Activated naive CD4-positive, alpha-beta T cell treated with anti-CD3 and anti-CD28 coated beads, Interleukin-2, amount 50 U/mL, for 16 hours (primary cell): Measurements from ENCODE around the gene TFRC.
"Not testable (repeated sequence)": the region's sequence is repeated elsewhere in the genome, so short reads cannot be mapped to it uniquely, and the experiment has no call there.

Experiments used
- DNase-seq: peaks from one replicate; pipeline ENCODE4 v3.0.0-alpha.2; 2020

The TFRC gene

DNA sequence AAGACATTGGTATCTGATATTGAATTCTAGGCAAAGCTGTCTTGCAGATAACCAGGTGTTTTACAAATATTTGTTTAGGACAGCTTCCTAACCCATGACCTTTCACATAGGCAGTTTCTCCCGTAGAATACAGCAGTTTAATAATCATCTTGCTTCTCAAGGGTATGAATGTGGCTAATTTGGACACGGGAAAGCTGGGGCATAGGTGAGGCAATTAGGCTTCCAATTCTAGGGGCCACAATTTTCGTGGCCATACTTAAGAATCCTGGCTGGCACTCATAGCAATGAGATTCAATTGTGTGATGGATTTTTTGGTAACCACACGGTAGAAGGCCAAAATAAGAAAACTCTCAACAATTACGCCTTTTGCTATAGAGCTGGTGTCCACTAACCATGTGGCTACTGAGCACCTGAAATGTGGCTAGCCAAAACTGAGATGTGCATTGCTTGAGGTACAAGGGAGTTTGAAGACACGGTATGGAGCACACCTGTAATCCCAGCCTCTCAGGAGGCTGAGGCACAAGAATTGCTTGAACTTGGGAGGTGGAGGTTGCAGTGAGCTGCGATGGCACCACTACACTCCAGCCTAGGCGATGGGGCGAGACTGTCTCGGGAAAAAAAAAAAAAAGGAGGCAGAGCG is 34.4 kb downstream of the TFRC start:
- no peak for DNase-seq

DNA sequence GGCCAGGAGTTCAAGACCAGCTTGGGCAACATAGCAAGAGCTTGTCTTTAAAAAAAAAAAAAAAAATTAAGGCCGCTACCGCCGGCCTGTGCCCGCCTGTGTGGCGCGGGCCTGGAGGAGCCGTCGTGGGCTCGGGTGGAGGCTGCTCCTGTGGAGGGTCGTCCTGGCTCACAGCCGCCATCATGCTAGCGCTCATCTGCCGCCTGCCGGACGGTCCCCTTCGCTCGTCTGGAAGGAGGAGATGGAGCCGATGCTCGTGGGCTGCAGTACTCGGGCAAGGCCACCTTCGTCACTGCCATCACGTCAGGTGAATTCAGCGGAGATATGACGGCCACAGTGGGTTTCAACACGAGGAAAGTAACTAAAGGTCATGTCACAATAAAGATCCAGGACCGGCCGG is 37.4 kb downstream of the TFRC start:
- DNase-seq: no peak

DNA sequence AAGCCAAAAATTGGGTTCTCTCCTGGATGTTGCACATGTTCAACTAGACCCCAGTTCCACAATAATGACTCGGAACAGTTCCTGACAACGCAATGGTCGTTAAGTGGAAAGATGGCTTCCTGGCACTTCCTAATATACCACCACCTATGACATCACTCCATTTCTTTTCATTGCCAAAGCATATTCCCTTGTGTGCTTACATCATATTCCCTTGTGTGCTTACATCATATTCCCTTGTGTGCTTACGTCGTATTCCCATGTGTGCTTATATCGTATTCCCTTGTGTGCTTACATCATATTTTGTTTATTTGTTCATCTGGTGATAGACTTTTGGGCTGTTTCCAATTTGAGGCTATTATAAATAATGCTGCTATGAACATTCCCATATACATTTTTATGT is 39.2 kb downstream of the TFRC start:
- no peak for DNase-seq

DNA sequence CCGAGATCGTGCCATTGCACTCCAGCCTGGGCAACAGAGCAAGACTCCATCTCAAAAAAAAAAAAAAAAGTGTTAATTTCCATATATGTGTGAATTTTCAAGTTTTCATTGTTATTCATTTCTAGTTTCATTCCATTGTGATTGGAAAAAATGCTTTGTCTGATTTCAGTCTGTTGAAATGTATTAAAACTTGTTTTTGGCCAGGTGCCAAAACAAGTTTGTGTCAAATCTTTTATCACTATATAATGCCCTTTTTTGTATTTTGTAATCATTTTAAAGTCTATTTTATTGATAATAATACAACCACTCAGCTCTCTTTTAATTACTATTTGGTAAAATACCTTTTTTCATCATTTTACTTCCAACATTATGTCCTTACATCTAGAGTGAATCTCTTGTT is 42.5 kb downstream of the TFRC start:
- no peak for DNase-seq

DNA sequence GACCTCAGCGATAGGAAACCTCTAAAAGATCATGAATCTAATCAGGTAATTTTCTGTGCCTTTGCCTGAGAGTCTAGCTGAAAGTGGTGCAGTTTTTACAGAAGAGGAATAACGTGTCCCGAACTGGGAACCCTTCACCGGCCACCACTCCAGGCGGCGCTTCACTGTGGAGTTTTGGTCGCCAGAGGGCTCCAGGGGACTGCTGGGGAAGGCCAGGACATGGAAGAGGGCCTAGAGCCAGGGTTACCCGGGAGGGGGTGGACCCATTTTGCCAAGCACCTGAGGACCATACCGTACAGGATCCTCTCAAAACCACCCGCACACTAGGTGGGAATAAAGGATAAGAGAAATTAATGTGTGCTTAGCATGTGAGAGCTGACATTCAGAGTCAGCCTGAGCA is 55.8 kb downstream of the TFRC start:
- not testable (repeated sequence) for DNase-seq

DNA sequence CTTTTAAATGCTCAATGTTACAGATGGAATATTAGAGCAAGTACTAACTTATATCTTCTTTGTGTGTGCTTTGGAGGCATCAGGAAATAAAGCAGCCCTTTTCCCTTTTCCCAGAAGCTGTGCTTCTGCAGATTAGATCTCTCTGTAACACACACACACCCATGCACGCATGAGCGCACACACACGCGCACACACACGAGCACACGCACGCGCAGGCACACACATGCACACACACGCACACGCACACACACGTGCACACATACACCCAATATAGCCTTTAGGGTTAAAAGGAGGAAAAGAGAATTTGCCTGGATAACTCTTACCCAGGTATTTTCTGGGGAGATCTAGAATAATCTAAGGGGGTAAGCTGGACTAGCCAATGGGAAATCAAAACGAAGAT is 56.9 kb downstream of the TFRC start:
- no peak for DNase-seq

DNA sequence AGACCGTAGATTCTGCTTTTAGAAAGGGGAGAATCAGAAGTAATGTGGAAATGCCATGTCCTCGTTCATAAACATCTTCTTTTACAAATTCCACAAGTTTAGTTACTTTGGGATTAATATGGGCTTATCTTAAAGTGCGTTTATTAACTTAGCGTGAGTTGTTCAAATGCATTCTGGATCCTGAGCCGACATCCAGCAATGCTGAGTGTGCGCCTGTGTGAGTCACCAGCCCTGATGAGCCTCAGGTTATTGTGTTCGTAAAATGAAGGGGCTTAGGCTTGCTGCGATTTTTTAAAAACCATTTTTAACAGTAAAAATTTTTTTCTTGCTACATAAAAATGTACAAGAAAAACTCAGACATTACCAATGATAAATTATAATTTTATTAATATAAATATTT is 57.9 kb downstream of the TFRC start:
- DNase-seq: no peak

DNA sequence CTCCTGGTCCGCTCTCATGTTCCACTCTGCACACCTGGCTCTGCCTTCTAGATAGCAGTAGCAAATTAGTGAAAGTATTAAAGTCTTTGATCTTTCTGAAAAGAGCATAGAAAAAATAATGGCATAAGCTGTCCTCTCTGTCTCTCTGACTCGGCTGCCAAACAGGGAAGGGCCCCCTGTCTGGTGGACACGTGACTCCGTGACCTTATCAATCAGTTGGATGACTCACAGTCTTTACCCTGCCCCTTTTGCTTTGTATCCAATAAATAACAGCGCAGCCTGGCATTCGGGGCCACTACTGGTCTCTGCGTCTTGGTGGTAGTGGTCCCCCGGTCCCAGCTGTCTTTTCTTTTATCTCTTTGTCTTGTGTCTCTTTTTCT is 59.4 kb downstream of the TFRC start:
- not testable (repeated sequence) for DNase-seq

DNA sequence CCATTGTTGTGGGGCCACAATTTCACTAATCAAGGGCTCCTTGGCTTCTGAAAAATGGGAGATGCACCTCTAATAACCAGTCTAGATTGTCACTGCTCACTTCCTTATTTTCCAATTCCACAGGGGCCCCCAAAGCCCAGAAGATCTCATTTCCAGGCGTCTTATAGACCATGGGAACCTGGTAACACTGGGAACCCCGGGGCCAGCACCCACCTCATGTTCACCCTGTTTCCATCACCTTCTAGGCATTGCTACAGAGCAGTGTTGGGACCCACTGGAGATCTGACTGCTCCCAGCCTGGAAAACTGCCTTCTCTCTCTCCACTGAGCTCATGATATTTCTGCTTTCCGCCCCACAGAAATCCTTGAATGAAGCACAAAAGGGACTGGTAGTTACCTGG is 61.5 kb downstream of the TFRC start:
- DNase-seq: no peak

DNA sequence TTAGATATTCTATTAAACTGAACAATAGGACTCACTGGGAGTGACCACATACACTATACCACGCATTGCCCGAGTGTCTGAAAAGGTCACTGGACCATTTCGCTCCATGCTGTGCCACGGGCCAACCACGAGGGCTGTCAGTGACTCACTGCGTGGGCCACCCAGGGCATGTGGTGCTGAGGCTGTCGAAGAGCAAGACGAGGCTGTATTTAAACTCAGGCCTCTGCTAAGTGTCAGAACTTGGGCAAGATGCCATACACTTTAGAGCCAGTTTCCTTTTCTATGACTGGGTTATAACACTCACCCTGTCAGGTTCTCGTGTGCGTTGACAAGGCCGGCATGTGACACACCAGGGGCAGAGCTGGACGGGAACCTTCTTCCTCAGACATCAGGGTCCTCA is 62.3 kb downstream of the TFRC start:
- DNase-seq: not testable (repeated sequence)

DNA sequence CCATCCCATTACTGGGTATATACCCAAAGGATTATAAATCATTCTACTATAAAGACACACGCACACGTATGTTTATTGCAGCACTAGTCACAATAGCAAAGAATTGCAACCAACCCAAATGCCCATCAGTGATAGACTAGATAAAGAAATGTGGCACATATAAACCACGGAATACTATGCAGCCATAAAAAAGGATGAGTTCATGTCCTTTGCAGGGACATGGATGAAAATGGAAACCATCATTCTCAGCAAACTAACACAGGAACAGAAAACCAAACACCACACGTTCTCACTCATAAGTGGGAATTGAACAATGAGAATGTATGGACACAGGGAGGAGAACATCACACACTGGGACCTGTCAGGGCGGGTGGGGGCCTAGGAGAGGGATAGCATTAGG is 63.7 kb downstream of the TFRC start:
- DNase-seq: not testable (repeated sequence)

DNA sequence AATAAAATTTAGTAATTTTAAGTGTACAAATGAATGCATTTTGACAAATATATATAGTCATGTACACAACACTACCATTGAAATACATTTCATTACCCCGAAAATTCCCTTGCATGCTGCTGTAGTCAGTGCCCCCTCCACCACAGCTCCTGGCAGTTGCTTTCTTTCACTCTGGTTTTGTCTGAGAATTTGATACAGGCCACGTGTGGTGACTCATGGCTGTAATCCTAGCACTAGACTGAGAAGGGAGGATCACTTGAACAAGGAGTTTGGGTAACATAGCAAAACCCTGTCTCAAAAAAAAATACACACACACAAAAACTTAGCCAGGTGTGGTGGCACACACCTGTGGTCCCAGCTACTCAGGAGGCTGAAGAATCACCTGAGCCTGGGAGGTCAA is 65.4 kb downstream of the TFRC start:
- no peak for DNase-seq

DNA sequence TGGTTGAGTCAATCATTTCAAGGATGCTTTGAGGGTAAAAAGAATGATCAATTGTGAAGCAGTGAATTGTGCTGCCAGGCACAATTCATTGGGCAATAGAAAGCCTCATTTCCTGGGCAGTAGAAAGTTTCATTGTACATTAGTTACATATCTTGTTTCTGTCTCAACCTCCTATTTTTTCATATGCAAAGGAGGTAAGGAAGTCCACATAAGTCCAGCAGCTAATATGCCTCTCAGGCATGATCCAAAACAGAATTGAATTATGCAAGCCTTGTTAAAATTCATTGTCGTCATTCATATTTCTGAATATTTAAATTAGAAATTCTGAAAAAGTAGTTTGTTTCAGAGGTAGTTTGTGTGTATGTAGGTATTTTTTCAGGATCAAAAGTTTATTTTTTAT is 65.8 kb downstream of the TFRC start:
- DNase-seq: no peak

DNA sequence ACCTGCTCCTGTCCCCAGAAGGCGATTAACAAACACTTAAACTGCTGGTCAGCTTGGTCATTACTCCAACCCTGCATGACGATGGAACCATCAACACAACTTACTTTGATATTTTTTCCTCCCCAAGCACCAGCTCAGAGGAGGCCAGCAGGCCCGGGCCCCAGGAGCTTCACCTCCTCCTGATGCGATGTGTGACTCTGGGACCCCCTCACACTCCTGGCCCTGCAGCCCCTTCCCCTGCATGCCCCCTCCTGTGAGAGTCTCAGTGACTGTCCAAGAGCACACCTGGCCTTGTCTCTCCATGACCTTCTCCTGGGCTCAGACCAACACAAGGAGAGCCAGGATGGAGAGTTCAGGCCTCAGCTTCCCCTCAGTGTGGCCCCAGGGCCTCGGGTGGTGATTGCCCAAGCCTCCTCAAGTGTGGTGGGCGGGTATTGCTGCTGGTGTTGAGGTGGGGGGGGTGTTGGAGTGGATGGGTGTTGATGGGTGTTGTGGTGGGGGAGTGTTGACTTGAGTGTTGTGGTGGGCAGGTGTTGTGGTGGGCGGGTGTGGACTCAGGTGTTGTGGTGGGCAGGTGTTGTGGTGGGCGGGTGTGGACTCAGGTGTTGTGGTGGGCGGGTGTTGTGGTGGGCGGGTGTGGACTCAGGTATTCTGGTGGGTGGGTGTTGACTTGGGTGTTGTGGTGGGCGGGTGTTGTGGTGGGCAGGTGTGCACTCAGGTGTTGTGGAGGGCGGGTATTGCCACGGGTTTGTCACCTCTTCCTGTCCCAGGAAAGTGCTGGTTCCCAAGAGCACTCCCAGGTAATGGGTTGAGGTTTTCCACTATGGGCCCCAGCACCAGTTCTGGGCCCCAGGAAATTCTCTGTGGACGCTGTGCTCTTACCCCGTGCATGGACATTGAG is 68.1 kb downstream of the TFRC start:
- DNase-seq: no peak

DNA sequence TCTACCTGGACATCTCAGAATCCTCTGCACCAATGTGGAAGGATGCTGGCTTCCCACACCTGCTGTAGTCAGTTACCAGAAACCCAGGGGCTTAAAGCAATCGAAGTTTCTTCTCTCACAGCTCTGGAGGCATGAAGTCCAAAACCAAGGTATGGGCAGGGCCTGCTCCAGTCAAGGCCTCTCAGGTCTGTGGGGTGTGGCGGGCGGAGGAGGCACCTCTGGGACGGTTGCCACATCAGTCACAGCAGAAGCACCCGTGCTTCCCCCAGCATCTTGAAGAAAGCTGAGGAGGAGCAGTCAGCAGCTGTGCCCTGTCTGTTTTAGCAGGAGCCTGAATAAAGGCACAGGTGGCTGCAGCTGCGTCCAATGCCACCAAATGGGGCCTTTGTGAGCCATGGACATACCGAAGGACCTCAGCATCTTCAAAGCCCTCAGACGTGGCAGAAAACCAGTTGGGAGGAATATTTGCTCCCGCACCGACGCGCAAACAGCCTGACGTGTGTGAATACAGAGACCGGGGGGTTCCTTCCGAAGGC is 68.9 kb downstream of the TFRC start:
- no peak for DNase-seq

DNA sequence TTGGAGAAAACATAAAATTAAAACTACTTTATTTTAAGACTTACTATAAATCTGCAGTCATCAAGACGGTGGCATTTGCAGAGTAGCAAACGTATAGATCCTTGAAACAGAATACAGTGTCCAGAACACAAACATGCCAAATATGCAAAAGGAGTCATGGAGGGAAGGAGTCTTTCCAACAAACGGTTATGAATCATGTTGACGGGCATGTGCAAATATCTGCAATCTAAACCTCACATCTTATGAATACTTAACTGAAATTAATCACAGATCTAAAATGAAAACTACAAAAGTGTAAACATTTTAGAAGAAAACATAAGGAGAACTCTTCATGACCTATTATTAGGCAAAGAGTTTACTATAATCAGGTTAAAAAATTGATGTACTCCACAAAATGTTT is 69.4 kb downstream of the TFRC start:
- no peak for DNase-seq

DNA sequence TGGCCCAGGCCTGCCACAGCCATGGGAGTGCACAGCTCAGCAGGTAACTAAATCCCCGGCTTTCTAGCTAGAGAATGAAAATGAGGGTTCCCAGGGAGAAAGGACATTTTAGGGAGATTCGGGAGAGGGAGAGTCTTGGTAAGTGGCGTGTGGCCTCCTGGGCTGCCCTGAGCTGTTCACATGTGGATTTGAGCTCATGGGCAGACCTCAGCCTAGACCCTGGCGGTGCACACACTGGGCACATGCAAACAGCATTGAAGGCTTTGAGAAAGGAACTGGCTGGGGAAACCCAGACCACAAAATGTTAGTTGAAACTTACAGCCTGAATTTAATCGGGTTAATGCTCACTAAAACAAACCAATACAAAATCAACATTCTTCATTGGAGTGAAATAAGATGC is 72.4 kb downstream of the TFRC start:
- no peak for DNase-seq

DNA sequence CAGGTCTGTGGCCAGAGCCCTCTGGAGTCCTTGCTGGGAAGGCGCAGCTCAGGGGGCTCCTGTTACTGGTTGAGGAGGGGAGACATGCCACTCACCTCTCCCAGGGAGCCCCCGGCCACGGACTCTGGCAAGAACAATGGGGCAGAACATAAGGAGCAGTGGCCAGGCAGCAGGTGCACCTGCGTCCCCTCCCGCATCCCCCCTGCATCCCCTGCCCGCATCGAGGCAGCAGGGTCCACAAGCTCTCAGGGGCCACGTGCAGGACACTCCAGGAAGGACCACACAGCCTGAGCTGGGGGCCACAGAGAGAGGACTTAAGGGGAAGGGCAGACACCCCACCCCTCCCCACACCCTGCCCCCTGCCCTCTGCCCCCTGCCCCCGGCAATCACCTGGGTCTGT is 73.0 kb downstream of the TFRC start:
- no peak for DNase-seq

DNA sequence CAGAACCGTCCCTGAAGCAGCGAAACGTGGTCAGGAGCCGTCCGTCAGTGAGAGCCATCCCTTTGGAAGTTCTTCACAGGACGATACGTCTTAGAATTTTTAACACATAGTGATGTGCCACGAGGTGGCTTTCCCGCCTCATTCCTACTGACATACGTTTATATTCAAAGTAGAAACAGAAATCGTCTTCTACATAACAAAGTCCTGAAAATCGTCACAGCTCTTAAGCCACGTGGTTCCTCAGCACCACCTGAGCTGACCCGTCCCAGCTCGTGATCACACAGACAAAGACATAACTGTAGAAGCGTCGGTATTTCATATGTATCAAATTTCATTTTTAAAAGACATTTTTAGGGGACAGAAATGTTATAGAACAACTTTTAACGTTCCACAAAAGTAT is 73.5 kb downstream of the TFRC start:
- DNase-seq: no peak

DNA sequence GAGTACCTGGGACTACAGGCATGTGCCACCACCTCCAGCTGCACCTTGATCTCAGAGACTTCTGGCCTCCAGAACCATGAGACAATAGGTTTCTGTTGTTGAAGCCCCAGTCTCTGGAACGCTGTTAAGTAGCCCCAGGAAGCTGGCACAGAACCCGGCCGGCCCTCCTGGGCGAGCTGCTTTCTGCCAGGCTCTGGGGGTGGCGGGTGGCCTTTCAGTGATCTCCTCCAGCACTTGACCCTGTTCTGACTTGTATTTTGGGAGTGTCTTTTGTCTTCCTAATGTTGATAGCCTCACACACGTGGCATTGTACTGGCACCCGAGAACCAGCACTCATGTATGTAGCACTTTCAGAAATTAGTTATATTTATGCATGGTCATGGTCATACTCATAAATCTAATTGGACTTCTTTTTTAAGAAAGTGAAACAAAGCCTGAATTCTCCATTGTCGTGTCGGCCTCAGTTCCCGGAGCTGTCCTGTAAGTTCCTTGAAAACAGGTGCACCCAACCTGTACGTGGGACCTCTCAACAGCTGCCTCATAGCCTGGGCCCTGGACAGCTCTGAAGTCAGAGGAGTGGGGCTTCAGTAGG is 74.0 kb downstream of the TFRC start:
- DNase-seq: no peak

DNA sequence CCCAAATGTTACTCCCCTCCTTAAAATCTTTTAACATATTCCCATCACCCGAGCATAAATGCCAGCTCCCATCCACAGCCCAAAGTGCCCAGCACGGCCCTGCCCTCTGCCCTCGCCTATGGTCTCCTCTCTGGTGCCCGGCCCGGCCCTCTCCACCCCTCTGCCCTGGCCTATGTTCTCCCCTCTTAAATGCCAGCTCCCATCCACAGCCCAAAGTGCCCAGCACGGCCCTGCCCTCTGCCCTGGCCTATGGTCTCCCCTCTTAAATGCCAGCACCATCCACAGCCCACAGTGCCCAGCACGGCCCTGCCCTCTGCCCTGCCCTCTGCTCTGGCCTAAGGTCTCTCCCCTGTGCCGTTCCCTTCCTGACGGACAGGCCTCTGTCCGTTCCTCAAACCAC is 76.6 kb downstream of the TFRC start:
- not testable (repeated sequence) for DNase-seq

DNA sequence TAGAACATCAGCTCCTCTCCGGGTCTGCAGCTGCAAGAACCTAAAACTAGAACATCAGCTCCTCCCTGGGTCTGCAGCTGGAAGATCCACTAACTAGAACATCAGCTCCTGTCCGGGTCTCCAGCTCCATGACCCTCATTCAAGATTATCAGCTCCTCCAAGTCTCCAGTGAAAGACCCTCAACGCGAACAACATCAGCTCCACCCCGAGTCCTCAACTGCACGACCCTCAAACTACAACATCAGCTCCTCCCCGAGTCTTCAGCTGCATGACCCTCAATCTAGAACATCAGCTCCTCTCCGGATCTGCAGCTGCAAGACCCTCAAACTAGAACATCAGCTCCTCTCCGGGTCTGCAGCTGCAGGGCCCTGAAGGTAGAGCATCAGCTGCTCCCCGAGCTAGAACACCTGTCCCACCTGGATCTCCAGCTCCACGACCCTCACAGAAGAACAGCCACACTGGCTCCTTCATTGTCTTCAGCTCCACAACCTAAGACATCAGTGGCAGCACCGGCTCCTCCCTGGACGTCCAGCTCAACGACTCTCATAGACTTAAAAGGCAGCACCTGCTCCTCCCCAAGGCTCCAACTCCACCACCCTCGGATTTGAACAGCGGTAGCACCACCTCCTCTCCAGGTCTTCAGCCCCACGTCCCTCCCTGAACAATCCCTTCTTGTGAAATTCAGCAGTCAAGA is 77.4 kb downstream of the TFRC start:
- not testable (repeated sequence) for DNase-seq

DNA sequence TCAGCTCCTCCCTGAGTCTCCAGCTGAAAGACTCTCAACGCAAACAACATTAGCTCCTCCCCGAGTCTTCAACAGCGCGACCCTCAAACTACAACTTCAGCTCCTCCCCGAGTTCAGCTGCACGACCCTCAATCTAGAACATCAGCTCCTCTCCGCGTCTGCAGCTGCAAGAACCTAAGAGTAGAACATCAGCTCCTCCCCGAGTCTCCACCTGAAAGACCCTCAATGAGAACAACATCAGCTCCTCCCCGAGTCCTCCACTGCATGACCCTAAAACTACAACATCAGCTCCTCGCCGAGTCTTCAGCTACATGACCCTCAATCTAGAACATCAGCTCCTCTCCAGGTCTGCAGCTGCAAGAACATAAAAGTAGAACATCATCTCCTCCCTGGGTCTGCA is 78.3 kb downstream of the TFRC start:
- DNase-seq: no peak
